Retinal pigment epithelial cell (primary cell): Measurements from ENCODE around the gene KRTAP12-1.
"Not testable (repeated sequence)": the region's sequence is repeated elsewhere in the genome, so short reads cannot be mapped to it uniquely, and the experiment has no call there.

ENCODE experiments used
- DNase-seq: peaks from one replicate; pipeline ENCODE4 v3.0.0-alpha.2; 2010; ENCODE audit warnings: low read depth
- H3K4me3 ChIP-seq: 2 replicates; pipeline ENCODE4 v1.5.1; 2011; ENCODE audit warnings: mild to moderate bottlenecking, low read length, control low read depth, moderate library complexity
- TF ChIP-seq, protein P1 (sequence below): conservative IDR thresholded peaks from 2 replicates; pipeline ENCODE4 v1.5.1; 2011; ENCODE audit warnings: low read depth, low read length, control low read depth, inconsistent platforms

KRTAP12-1 gene

DNA sequence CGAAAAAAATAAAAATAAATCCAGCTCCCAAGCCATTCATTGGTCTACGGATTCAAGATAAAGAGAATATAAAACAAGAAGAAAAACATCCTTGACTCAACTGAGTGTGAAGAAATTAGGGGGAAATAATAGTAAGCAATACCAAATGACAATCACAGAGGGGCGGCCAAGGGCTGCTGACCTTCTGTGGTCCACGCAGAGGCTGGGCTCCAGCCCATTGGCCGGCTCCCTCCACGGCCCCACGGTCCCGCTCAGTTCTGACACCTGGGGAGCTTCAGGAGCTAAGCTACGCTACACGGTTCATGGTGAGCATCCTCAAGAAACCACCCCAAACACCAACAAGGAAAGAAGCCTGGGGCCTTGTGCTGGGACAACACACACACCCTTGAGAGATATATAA lies 14.6 kb upstream of the KRTAP12-1 start:
- H3K4me3 ChIP-seq, result no peak overlapping the region
- no peak for DNase-seq
- TF ChIP-seq, protein P1, sequence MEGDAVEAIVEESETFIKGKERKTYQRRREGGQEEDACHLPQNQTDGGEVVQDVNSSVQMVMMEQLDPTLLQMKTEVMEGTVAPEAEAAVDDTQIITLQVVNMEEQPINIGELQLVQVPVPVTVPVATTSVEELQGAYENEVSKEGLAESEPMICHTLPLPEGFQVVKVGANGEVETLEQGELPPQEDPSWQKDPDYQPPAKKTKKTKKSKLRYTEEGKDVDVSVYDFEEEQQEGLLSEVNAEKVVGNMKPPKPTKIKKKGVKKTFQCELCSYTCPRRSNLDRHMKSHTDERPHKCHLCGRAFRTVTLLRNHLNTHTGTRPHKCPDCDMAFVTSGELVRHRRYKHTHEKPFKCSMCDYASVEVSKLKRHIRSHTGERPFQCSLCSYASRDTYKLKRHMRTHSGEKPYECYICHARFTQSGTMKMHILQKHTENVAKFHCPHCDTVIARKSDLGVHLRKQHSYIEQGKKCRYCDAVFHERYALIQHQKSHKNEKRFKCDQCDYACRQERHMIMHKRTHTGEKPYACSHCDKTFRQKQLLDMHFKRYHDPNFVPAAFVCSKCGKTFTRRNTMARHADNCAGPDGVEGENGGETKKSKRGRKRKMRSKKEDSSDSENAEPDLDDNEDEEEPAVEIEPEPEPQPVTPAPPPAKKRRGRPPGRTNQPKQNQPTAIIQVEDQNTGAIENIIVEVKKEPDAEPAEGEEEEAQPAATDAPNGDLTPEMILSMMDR, result no peak

DNA sequence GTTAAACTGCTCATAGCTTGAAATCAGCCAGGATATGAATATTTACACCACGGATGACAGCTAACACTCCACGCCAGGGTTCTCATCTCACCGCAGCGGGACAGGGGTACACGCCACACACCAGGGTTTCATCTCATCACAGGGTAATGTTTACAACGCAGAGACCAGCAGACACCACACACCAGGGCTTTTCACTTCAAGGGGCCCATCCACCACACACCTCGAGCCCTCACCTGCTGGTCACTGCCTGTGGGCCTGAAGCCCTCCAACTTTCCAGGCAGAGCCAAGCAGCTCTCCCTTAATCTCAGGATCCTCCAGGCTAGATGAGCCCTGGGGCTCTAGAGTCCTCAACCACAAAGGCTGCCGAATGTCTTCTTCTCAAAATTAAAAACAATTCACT lies 13.7 kb upstream of the KRTAP12-1 start:
- H3K4me3 ChIP-seq, result no peak overlapping the region
- DNase-seq, result no peak
- TF ChIP-seq, protein P1, result no peak

DNA sequence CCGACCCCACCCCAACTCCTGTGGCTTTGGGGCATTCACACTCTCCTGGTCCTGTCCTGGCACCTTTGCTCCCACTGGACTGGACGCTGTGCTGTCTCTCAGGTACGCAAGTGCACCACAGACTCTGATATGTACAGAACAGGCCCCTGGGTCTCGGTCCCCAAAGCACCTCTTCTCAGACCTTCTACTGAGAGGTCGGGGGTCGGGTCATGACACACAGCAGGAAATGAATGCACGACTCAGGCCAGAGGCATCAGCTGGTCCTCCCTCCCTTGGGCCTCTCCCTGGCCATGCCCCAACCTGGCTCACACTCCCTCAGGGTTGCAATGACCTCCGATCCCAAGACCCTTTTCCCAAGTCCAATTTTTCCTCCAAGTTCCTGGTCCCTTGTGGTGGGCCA lies 13.2 kb upstream of the KRTAP12-1 start:
- TF ChIP-seq, protein P1, result no peak
- H3K4me3 ChIP-seq, result no peak overlapping the region
- no peak for DNase-seq

DNA sequence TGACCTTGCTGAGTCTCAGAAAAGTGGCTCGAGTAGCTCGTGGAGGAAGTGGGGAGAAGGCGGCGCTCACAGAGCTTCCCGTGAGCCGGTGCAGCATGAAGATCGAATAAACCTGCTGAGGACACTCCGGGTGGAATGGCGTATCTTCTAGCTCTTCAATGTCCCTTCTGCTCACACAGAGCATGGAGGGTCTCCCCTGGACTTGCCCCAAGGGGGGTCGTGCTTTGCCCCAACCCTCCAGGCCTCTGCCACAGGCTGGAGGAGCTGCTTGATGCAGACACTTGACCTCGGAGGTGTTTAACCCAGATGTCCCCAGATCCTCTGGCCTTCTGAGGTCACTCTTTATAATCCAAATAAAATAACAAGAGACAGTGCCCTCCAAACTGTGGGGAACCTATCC lies 12.8 kb upstream of the KRTAP12-1 start:
- TF ChIP-seq, protein P1, result no peak
- DNase-seq, result no peak
- H3K4me3 ChIP-seq, result no peak overlapping the region

DNA sequence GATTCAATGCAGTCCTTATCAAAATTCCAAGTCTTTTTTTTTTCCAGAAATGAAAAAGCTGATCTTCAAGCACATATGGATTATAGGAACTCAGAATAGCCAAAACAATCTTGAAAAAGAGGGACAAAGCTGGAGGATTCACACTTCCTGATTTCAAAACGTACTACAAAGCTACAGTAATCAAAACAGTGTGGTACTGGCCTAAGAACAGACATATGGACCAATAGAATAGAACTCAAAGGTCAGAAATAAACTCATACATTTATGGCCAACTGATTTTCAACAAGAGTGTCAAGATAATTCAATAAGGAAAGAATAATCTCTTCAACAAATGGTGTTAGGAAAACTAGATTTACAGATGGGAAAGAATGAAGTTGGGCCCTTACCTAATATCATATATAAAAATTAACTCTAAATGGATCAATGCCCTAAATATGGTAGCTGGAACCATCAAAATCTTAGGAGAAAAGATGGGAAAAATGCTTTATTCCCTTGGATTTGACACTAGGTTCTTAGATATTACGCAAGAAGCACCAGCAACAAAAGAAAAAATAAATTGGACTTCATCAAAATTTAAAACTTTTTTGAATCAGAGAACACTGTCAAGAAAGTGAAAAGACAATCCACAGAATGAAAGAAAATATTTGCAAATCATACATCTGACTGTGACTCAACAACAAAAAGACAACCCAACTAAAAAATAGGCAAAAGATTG lies 11.0 kb upstream of the KRTAP12-1 start:
- H3K4me3 ChIP-seq, result no peak overlapping the region
- no peak for DNase-seq
- TF ChIP-seq, protein P1, result no peak

DNA sequence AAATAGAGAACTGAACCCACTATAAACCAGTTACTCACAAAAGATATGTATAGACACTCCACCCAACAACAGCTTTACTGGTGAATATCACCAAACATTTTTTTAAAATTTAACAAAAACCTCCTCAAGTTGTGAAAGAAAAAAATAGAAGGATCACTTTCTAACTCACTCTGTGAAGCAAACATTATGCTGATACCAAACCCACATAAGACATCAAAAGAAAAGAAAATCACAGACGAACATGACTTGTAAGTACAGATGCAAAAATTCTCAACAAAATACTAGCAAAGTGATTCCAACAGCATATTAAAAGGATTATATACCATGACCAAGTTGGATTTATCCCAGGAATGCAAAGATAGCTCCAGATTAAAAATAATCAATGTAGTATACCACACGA lies 9.7 kb upstream of the KRTAP12-1 start:
- H3K4me3 ChIP-seq, result no peak overlapping the region
- DNase-seq, result no peak
- TF ChIP-seq, protein P1, result no peak

DNA sequence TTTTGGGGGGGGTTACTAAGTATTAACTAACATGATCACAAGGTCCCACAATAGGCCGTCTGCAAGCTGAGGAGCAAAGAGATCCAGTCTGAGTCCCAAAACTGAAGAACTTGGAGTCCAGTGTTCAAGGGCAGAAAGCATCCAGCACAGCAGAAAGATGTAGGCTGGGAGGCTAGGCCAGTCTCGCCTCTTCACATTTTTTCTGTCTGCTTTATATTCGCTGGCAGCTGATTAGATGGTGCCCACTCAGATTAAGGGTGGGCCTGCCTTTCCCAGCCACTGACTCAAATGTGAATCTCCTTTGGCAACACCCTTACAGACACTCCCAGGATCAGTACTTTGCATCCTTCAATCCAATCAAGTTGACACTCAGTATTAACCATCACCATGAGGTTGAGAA lies 7.8 kb upstream of the KRTAP12-1 start:
- not testable (repeated sequence) for H3K4me3 ChIP-seq, DNase-seq

DNA sequence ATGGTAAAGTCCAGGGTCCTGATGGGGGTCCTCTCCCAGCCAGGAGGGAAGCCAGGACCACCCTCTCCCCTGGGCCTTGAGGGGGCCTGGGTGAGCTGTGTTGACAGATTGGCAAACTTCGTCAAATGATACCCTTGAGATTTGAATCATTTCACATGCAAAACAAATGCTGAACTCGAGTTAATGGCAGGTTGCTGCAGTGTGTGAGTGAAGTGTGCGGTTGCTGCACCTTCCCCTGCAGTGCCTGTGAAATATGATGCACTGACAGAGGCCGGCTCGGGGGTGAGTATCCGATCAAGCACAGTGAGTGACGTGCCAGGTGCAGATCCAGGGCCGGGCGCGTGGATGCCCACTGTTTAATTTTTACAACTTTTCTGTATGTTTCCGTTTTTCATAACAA lies 5.7 kb upstream of the KRTAP12-1 start:
- DNase-seq, result no peak
- TF ChIP-seq, protein P1, result no peak
- H3K4me3 ChIP-seq, result no peak overlapping the region
